Natural killer cell treated with Interleukin-12 subunit alpha and Interleukin-12 subunit beta and Interleukin-15 and Interleukin-18, amount 100 ng/mL, for 72 hours (primary cell): ENCODE data around the gene THEM4. TPM values are rescaled to one million over a fixed set of nuclear protein-coding genes. Genes with fewer than 3 reads are reported as not detected.

Experiments
- ATAC-seq, 2 donors: fragments of 150-1000 bp; cut with Tn5 transposase in 1 of 2; sonication (Bioruptor Pico), chemical (Tn5 transposase) in 1 of 2; 2 replicates each; pipeline ENCODE4 v1.10.0; 2021
- DNase-seq: peaks from one replicate; pipeline ENCODE4 v3.0.0; 2022; ENCODE audit warnings: low spot score
- H3K27ac Mint-ChIP-seq, 2 donors: 1 replicate in 1 of 2; 2 replicates in 1 of 2; pipeline ENCODE4 v1.8.0; 2022; ENCODE audit warnings: mixed read lengths in 2 of 2, mild to moderate bottlenecking in 1 of 2, moderate library complexity in 1 of 2
- H3K27me3 Mint-ChIP-seq, 2 donors: 1 replicate in 1 of 2; 2 replicates in 1 of 2; pipeline ENCODE4 v1.8.0; 2022; ENCODE audit warnings: mixed read lengths in 2 of 2
- H3K36me3 Mint-ChIP-seq: one replicate; pipeline ENCODE4 v1.8.0; 2022; ENCODE audit warnings: mixed read lengths
- H3K4me1 Mint-ChIP-seq, 2 donors: 1 replicate in 1 of 2; 2 replicates in 1 of 2; pipeline ENCODE4 v1.8.0; 2022; ENCODE audit warnings: low read depth in 2 of 2, mixed read lengths in 2 of 2, mild to moderate bottlenecking in 1 of 2
- H3K4me3 Mint-ChIP-seq: one replicate; pipeline ENCODE4 v1.8.0; 2022; ENCODE audit warnings: mixed read lengths
- H3K9me3 Mint-ChIP-seq: 2 replicates; pipeline ENCODE4 v1.8.0; 2022; ENCODE audit warnings: mixed read lengths
- total RNA-seq, 2 donors: library from RNA; stranded (reverse); gene quantifications; one replicate each; pipeline ENCODE4 v1.2.3, GENCODE V29; 2022

The THEM4 gene
- total RNA-seq: 10 to 100 TPM; 17.0 to 19.6 TPM

DNA sequence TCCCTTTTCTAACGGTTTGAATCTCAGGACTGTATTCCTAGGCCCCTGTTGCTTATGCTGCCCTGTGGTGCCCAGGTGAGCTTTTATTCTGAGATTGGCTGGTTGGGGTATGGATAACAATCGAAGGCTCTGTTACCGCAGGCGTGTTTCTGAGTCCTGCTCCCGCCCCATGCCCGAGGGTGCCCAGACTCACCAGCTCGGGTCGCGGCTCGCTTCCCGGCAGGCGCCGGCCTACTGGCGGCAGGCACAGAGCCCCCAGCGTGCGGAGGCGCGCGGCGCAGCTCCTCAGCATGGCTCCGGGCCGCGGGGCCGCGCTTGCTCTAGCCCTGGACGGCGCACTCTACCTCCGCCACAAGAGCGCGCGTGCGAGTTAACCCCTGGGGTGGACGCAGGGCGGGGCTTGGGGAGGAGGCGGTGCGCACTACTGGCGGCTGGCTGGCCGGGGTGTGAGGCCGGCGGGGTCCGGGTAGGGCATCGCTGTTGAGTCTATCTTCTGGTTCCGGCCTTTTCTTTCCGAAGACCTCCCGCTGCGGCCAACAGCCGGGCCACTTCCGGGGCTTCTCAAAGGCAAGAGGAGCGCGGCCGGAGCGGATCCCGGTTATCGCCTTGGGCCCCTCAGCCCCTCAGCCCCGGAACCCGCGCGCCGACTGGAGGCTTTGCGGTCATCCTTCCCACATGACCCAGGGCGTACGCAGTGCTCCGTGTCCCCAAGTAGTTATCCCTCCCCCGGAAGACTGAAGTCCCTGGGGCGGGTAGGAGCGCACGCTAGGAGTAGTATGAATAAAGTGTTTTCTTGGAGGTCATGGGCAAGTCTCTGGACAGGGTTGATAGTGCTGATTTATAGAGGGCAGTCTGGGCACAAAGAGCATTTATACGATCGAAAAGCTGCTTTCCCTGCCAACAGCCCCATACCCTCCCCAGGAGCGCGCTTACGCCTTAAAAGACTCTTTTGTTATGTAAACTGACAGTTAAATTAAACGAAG is at the start of gene THEM4:
THEM4 (minus strand) TSS at position 345 of the 983 bp plus-strand sequence; CDS start at position 292, 53 bp downstream.
- H3K36me3 Mint-ChIP-seq: peaks cover 24% of the 10 kb centered on the region
- H3K27ac Mint-ChIP-seq: peak within 1 kb of the TSS; percentile 92 to 94
- peaks cover 4% of the 10 kb centered on the region for H3K9me3 Mint-ChIP-seq
- H3K4me3 Mint-ChIP-seq: peak within 1 kb of the TSS; percentile 88
- DNase-seq (peak; percentile 99), ATAC-seq (peak; percentile 100)
- H3K27me3 Mint-ChIP-seq: no peaks in the 10 kb centered on the region
- peaks cover 26 to 29% of the 10 kb centered on the region in 2 donors for H3K4me1 Mint-ChIP-seq

DNA sequence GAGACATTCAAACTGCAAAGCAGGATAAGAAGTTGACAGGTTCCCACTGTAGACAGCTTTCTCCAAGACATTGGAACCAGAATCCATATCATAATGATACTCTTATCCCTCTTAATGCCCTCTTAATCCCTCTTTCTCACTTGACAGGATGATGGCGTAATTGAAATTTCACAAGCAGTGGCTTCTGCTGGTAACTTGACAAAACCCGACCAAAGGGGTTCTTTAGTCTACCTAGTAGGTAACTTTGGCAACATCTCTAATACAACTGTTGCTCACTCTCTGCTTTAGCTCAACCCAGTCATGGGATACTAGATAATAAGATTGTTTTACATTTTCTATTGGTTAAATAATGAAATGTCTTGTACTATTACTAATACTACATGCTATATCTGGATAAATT is 49.6 kb upstream of the THEM4 start:
- H3K9me3 Mint-ChIP-seq: no peaks in the 10 kb centered on the region
- H3K27me3 Mint-ChIP-seq: no peaks in the 10 kb centered on the region
- no peaks in the 10 kb centered on the region for H3K4me1 Mint-ChIP-seq
- DNase-seq (no peak), ATAC-seq (no peak)
- H3K4me3 Mint-ChIP-seq: no peak overlapping the region
- H3K36me3 Mint-ChIP-seq: no peaks in the 10 kb centered on the region
- no peak overlapping the region for H3K27ac Mint-ChIP-seq

DNA sequence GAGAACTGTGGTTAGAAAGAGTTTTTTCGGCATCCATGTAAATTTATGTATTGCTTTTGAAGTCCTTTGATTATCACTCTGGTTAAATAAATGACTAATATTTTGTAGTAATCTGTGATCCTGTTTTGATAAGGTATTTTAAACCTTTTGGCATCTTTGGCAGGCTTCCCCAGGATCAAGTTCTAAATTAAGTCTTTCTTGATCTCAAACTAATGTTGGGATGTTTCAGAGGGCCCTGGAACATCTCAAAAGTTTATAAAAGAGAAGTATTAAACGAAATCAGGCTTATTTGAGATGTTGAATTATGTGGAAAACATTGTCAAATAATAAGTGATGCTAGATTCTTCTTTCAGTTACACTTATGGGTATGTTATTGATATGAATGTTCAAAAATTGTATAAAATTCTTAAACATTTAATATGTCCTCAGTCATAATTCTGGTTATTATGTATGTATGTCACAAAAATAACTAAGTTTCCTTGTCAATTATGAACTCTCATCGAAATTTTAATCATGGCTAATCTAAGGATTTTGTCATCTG is 47.7 kb upstream of the THEM4 start:
- H3K27me3 Mint-ChIP-seq: peaks cover 0 to 3% of the 10 kb centered on the region in 2 donors
- H3K27ac Mint-ChIP-seq: no peak overlapping the region
- no peaks in the 10 kb centered on the region for H3K36me3 Mint-ChIP-seq
- no peaks in the 10 kb centered on the region for H3K9me3 Mint-ChIP-seq
- ATAC-seq: no peak
- H3K4me1 Mint-ChIP-seq: no peaks in the 10 kb centered on the region
- no peak for DNase-seq
- H3K4me3 Mint-ChIP-seq: no peak overlapping the region

DNA sequence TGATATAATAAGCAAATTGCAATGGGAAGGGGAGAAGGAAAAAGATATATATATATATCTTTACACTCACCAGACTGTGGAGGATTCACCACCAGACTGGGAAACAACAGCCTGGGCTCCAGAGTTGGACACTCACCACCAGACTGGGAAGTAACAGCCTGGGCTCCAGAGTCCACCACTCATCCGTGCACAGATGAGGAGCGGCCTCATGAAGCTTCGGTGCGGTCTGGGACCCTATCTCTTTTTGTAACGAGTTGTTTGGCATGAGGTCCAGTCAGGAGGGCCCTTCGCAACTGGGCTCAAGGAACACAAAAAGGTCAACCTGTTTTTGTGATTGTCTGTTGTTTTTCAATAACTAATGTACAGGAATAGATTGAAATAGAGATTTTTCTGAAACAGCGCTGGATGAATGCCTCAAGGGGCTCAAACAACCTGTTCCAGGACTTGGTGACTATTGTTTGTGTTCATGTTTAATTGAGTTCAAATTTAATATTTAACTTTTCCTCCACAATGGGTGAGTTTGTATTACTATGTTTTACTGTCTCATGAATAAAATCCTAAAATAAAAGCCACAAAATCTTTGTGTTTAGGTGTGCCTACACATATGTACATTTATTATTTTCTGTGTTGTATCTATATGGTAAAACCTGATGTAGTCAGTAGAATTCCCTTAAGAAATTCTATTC is 44.2 kb upstream of the THEM4 start:
- no peaks in the 10 kb centered on the region for H3K36me3 Mint-ChIP-seq
- no peak overlapping the region for H3K4me3 Mint-ChIP-seq
- DNase-seq (no peak), ATAC-seq (no peak)
- H3K9me3 Mint-ChIP-seq: no peaks in the 10 kb centered on the region
- no peak overlapping the region for H3K27ac Mint-ChIP-seq
- H3K27me3 Mint-ChIP-seq: peaks cover 0 to 3% of the 10 kb centered on the region in 2 donors
- H3K4me1 Mint-ChIP-seq: no peaks in the 10 kb centered on the region

DNA sequence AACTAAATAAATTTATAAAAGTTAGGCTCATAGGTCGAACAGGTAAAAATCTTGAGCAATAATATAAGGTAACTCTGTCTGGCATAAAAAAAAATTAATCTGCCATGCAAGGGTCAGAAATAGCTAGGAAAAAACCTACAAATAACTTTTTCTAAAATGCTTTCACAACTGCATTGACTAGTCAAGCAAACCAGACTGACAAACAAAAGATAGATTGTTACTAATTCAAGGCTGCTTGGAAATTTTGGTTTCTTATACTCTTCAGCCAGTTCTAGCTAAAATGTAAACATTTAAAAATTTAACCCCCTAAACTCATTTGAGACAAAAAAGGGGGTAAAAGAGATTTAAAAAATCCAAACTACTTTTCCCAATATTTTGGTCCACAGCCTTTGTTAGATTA is 43.5 kb upstream of the THEM4 start:
- Mint-ChIP-seq H3K4me1 (no peaks in the 10 kb centered on the region), H3K27me3 (peaks cover 0 to 3% of the 10 kb centered on the region in 2 donors), H3K4me3 (no peak overlapping the region), H3K9me3 (no peaks in the 10 kb centered on the region), H3K36me3 (no peaks in the 10 kb centered on the region), H3K27ac (no peak overlapping the region)
- DNase-seq (no peak), ATAC-seq (no peak)

DNA sequence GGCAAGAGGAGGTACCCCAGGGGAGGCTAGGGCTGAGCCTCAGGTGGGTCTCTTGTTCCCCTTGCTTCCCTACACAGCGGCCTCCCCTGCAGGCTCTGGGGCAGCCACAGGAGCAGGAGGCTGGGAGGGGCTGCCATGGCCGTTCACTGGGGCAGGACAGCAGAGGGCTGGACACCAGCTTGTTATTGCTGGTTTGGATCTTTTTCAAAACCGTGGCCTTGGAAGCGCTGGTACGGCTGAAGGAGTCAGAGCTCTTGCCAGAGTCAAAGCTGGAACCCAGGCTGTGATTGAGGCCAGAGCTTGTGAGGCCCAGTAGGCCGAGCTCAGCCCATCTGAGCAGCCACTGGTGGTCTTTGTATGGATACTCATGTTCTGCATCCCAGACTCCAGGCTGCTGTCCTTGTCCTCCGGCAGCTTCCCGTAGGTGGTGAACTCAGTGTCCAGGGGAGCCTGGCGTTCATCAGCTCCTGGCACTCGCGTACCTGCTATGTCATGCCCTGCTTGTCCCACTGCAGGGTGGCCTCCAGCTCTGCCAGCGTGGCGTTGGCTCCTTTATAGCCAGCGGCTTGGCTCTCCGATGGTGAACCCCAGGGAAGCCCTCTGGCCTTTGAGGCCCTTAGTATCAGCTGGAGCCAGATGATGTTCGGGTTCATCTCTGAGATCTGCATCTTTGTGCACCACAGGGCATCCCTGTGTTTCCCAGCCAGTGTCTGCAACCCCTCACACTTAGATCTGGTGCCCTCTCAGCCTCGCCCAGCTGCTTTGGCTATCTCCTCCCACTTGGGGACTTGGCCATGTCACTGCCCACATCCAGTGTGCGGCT is 40.3 kb upstream of the THEM4 start:
- Mint-ChIP-seq H3K4me1 (peaks cover 21 to 25% of the 10 kb centered on the region in 2 donors), H3K27ac (peak overlapping the region in 1 of 2 donors; percentile 33)

DNA sequence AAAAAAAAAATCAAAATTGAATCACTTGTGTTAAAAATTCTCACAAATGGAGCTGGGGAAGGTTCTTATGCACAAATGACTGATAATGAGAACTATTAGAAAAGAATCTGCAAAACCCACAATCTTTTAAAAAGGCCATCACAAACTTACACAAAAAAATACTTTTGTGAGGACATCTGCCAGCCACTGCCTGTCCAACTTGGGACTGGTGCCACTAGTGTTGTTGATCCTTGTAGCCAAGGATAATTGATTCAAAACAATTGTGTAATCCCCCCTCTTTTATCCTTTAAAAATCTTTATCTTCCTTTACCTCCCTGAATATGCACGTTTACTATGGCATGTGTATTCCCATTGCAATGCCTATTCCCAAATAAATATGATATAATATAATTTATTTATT is 39.2 kb upstream of the THEM4 start:
- peaks cover 21 to 29% of the 10 kb centered on the region in 2 donors for H3K4me1 Mint-ChIP-seq
- no peaks in the 10 kb centered on the region for H3K36me3 Mint-ChIP-seq
- no peak overlapping the region for H3K27ac Mint-ChIP-seq
- no peaks in the 10 kb centered on the region for H3K9me3 Mint-ChIP-seq
- no peak for DNase-seq
- H3K4me3 Mint-ChIP-seq: no peak overlapping the region
- ATAC-seq: no peak
- H3K27me3 Mint-ChIP-seq: peaks cover 0 to 3% of the 10 kb centered on the region in 2 donors

More for the DNA sequence above, 40.3 kb upstream of the THEM4 start:
- H3K27me3 Mint-ChIP-seq: peaks cover 0 to 3% of the 10 kb centered on the region in 2 donors
- H3K4me3 Mint-ChIP-seq: no peak overlapping the region
- no peak for DNase-seq
- no peak for ATAC-seq
- H3K9me3 Mint-ChIP-seq: no peaks in the 10 kb centered on the region
- H3K36me3 Mint-ChIP-seq: no peaks in the 10 kb centered on the region

DNA sequence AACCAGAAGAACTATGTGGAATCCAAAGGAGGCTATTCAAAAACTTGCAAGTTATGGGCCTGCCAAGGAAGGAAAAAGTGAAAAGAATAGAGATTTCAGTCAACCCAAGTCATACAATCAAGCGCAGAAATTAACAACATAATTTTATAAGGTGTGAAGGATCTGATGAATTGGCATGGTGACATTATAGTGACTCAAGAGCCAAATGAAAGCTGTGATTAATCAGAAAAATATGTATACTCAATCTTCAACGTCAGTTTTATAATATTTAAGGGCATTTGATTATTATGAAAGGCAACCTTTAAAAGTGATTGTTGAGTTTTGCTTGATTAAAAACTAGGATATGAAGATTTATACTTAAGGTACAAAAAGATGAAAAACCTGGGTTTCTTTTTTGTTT is 37.8 kb upstream of the THEM4 start:
- Mint-ChIP-seq H3K27ac (peak overlapping the region; percentile 88 to 90), H3K9me3 (no peaks in the 10 kb centered on the region), H3K4me1 (peaks cover 21 to 29% of the 10 kb centered on the region in 2 donors), H3K4me3 (no peak overlapping the region), H3K36me3 (no peaks in the 10 kb centered on the region), H3K27me3 (no peaks in the 10 kb centered on the region)
- no peak for ATAC-seq
- DNase-seq: no peak

DNA sequence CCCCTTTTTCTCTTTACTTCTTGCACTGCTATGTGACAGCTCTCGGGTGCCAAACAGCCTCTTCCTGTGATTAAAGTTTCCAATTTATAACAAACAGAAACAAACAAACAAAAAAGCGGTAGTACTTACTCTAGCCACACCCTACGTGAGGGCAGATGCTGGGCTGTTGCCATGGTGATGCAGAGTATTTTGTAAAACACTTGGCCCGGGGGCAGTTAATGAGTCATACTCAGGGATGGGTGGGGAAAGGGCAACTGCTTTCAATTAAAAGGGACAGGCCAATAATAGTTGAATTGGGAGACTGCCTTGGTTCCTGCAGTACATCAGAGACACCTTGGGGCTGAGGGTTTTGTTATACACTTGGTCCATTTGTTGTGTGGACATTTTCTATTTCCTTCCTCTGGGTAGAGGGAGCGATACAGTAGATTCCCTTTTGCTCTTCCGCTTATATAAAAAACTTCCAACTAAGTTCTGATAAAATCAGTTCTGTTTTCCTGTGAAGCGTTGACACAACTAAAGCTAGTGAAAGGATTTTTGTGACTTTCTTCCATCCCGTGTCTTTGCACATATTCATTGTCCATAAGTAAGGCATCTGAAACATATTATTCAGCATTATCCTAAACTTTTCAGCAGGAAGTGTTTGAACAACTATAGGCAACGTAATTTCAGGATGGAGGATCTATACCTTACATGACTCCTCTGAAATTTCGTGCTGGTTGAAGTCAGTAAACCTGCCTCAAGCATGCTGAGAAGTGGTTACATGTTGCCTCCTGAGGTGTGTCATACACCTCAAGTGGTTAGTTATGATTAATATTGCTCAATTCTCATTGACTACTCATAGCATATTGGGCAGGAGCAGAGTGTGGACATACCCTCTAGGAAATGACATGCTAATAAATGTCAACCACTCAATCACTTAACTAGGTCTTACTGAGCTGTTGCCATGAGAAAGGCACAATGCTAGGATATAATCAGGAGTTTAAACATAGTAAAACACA is 36.7 kb upstream of the THEM4 start:
- ATAC-seq: peak; percentile 85 to 88
- Mint-ChIP-seq H3K9me3 (no peaks in the 10 kb centered on the region), H3K4me3 (peak overlapping the region; percentile 80)

DNA sequence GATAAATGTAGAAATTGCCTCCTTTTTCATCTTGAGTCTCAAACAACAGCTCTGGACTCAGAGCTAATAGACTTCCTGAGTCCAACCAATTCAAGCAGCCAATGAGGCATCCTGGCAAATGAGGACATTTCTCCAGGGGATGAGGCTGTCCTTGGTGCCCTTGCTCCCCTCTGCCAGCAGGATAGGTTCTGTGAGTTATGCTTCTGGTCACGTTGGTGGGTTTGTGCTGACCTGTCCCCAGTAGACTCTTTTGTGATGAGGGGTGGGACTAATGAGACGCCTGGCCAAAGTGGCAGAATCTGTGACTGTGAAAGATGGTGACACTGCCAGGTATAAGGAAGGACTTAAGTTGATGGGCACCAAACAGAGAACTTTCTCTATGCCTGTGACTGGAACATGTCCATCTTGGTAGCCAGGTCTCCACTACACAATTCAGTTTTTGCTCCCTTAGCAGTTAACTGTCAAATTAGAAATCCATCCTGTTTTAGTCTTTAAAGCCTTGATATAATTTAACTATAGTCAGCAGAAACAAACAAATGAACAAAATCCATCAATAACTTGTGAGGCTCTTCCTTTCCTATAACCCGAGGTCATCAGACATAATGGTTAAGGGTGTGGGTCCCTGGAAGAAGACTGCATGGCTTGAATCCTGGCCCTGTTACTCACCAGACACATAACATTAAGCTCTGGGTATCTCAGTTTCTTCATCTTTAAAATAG is 35.7 kb upstream of the THEM4 start:
- no peaks in the 10 kb centered on the region for H3K9me3 Mint-ChIP-seq
- H3K4me1 Mint-ChIP-seq: peaks cover 25 to 40% of the 10 kb centered on the region in 2 donors
- no peak for DNase-seq
- H3K36me3 Mint-ChIP-seq: no peaks in the 10 kb centered on the region
- H3K27me3 Mint-ChIP-seq: peaks cover 0 to 3% of the 10 kb centered on the region in 2 donors
- H3K4me3 Mint-ChIP-seq: peak overlapping the region; percentile 80
- H3K27ac Mint-ChIP-seq: peak overlapping the region; percentile 88 to 90
- no peak for ATAC-seq

More for the DNA sequence above, 36.7 kb upstream of the THEM4 start:
- peak overlapping the region; percentile 88 to 90 for H3K27ac Mint-ChIP-seq
- peak; percentile 79 for DNase-seq
- peaks cover 25 to 35% of the 10 kb centered on the region in 2 donors for H3K4me1 Mint-ChIP-seq
- H3K36me3 Mint-ChIP-seq: no peaks in the 10 kb centered on the region
- peaks cover 0 to 3% of the 10 kb centered on the region in 2 donors for H3K27me3 Mint-ChIP-seq

DNA sequence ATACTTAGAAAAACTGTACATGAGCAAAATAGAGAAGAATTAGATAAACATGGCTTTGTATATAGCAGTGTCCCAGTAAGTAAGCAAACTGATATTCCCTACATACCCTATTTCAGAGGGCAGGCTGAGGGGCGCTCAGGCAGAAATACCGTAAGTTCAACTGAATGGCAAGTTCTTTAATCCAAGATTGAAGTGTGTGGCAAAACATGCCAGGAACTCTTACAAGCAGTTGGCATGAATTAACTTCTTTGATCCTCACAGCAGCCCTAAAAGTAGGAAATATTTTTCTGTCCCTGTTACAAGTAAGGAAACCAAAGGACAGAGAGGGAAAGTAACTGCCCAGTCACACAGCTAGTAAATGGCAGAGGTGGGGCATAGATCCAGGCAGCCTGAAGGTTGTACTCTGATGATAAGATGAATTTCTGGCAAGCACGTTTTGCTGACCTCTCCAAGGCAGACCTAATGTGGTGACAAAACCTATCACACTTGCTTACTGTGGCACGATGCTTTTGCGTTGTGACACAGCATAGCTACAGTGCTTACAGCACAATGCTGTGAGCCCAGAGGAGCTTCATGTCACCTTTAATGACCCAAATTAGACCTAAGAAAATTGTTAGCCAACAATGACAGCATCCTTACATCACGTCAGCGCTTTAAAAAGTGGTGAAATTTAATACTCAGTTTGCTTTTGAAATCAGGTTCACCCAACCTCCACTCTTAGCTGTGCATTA is 35.0 kb upstream of the THEM4 start:
- Mint-ChIP-seq H3K4me1 (peaks cover 25 to 40% of the 10 kb centered on the region in 2 donors), H3K27me3 (peaks cover 0 to 3% of the 10 kb centered on the region in 2 donors), H3K27ac (peak overlapping the region in 1 of 2 donors; percentile 88), H3K4me3 (no peak overlapping the region), H3K9me3 (no peaks in the 10 kb centered on the region), H3K36me3 (no peaks in the 10 kb centered on the region)
- ATAC-seq (no peak), DNase-seq (no peak)
